HepG2 (cell line): ENCODE measurements around the gene TUBB4A. TPM values are rescaled to one million over a fixed set of nuclear protein-coding genes. Genes with fewer than 3 reads are reported as not detected.

ENCODE experiments used
- ATAC-seq: fragments of 200-7000 bp; cut with Tn5 transposase; 3 replicates; pipeline ENCODE4 v1.9.1; 2020; ENCODE audit warnings: mild to moderate bottlenecking, moderate library complexity
- BruUV-seq: library from RNA; stranded (reverse); fragments of 400-500 nt; replicated peaks from 2 replicates; lab custom pipeline; 2021; lab: Mats Ljungman, UMichigan
- CTCF ChIA-PET: fragments of 300-600 bp; formaldehyde crosslinking; extraction: SDS; loops from one replicate; lab custom pipeline; 2021; ENCODE audit warnings: low total read pairs, inconsistent platforms, low intra/inter-chr PET ratio; lab: Yijun Ruan, JAX
- POLR2A ChIA-PET: fragments of 350-600 bp; sonication (Branson Sonifier 250); formaldehyde crosslinking; loops from one replicate; lab custom pipeline; 2020; ENCODE audit warnings: antibody characterized with exemption, inconsistent platforms; lab: Yijun Ruan, JAX
- DNase-seq: peaks from one replicate; pipeline ENCODE4 v3.0.0-alpha.2; 2015; ENCODE audit warnings: low spot score
- FAIRE-seq: peaks from 3 replicates; lab custom pipeline; 2011; peaks lifted over from hg19 to GRCh38; lab: Jason Lieb, UNC
- H2AFZ ChIP-seq: one replicate; pipeline ENCODE4 v1.6.1; 2011; ENCODE audit warnings: low read length, inconsistent platforms
- H3K27ac ChIP-seq: fragments of 300-600 bp; 3 replicates; pipeline ENCODE4 v1.8.0; 2011; ENCODE audit warnings: mixed run types, mild to moderate bottlenecking, mixed read lengths, low read length, inconsistent platforms; ENCODE audit not compliant: insufficient read depth; ENCODE audit errors: extremely low read length
- H3K27me3 ChIP-seq, 2 experiments: fragments of 200-600 bp in 1 of 2; 2 replicates in 1 of 2; 3 replicates in 1 of 2; pipeline versions ENCODE4 v1.6.0 to v1.8.0; 2011; ENCODE audit warnings: low read length in 2 of 2, mild to moderate bottlenecking in 2 of 2, moderate library complexity in 2 of 2, inconsistent platforms in 1 of 2; ENCODE audit not compliant: insufficient read depth in 2 of 2, control insufficient read depth in 1 of 2
- H3K36me3 ChIP-seq, 2 experiments: fragments of 200-600 bp in 1 of 2; replicated peaks in 1 of 2; 2 replicates in 1 of 2; 3 replicates in 1 of 2; pipeline versions ENCODE4 v1.5.1 to v1.8.0; 2011; ENCODE audit warnings: low read length in 2 of 2, inconsistent platforms in 1 of 2; ENCODE audit not compliant: insufficient read depth in 2 of 2, control insufficient read depth in 1 of 2
- H3K4me1 ChIP-seq: 2 replicates; pipeline ENCODE4 v1.5.1; 2012; ENCODE audit warnings: low read length, inconsistent platforms; ENCODE audit not compliant: insufficient read depth
- H3K4me2 ChIP-seq: 2 replicates; pipeline ENCODE4 v1.6.0; 2011; ENCODE audit warnings: low read depth, low read length, inconsistent platforms
- H3K4me3 ChIP-seq, 3 experiments: fragments of 200-600 bp in 1 of 3; sonication (generic), shearing (Covaris generic) in 1 of 3; replicated peaks in 1 of 3; 2 replicates each; pipeline ENCODE4 v1.5.1; 2011 to 2016; ENCODE audit warnings: low read length in 3 of 3, inconsistent platforms in 2 of 3, low read depth in 2 of 3, mild to moderate bottlenecking in 2 of 3, control low read depth in 1 of 3, mixed read lengths in 1 of 3; ENCODE audit not compliant: insufficient read depth in 1 of 3
- H3K79me2 ChIP-seq: one replicate; pipeline ENCODE4 v1.6.1; 2011; ENCODE audit warnings: low read length, inconsistent platforms; ENCODE audit not compliant: insufficient read depth
- H3K9ac ChIP-seq: 2 replicates; pipeline ENCODE4 v1.6.0; 2011; ENCODE audit warnings: mild to moderate bottlenecking, low read depth, low read length, inconsistent platforms; ENCODE audit not compliant: insufficient read depth
- H3K9me3 ChIP-seq: 2 replicates; pipeline ENCODE4 v1.5.1; 2012; ENCODE audit warnings: mild to moderate bottlenecking, low read length
- H4K20me1 ChIP-seq: 2 replicates; pipeline ENCODE4 v1.6.0; 2011; ENCODE audit warnings: inconsistent platforms, mild to moderate bottlenecking, low read length, moderate library complexity; ENCODE audit not compliant: insufficient read depth
- AHR ChIP-seq: IDR thresholded peaks from 2 replicates; pipeline ENCODE4 v1.6.1; 2018; ENCODE audit warnings: missing genetic modification reagents, missing compliant biosample characterization
- CEBPG ChIP-seq: IDR thresholded peaks from 2 replicates; pipeline ENCODE4 v1.6.1; 2016
- EEA1 ChIP-seq: sonication (generic); formaldehyde crosslinking; IDR thresholded peaks from 2 replicates; pipeline ENCODE4 v1.5.1; 2020; ENCODE audit warnings: mild to moderate bottlenecking, missing genetic modification reagents, borderline replicate concordance
- EED ChIP-seq: sonication (generic); formaldehyde crosslinking; IDR thresholded peaks from 2 replicates; pipeline ENCODE4 v1.5.0; 2020; ENCODE audit warnings: mild to moderate bottlenecking, missing genetic modification reagents
- HNF4G ChIP-seq, 2 experiments: sonication (generic) in 1 of 2; formaldehyde crosslinking in 1 of 2; IDR thresholded peaks; 2 replicates each; pipeline versions ENCODE4 v1.4.0 to v1.6.1; 2011 to 2020; ENCODE audit warnings: borderline replicate concordance in 2 of 2, low read depth in 2 of 2, mild to moderate bottlenecking in 2 of 2, low read length in 1 of 2, missing genetic modification reagents in 1 of 2, moderate library complexity in 1 of 2
- HOXA3 ChIP-seq: sonication (generic); formaldehyde crosslinking; IDR thresholded peaks from 2 replicates; pipeline ENCODE4 v1.5.0; 2020; ENCODE audit warnings: missing genetic modification reagents
- MED8 ChIP-seq: sonication (generic); formaldehyde crosslinking; IDR thresholded peaks from 2 replicates; pipeline ENCODE4 v1.8.1; 2023; ENCODE audit warnings: mild to moderate bottlenecking, missing genetic modification reagents; ENCODE audit not compliant: insufficient replicate concordance
- MEF2D ChIP-seq: sonication (generic); formaldehyde crosslinking; IDR thresholded peaks from 2 replicates; pipeline ENCODE4 v1.5.1; 2020; ENCODE audit warnings: mild to moderate bottlenecking, missing genetic modification reagents
- NFKB2 ChIP-seq: sonication (generic); formaldehyde crosslinking; IDR thresholded peaks from 2 replicates; pipeline ENCODE4 v1.4.0; 2020; ENCODE audit warnings: missing genetic modification reagents, borderline replicate concordance
- NKX3-1 ChIP-seq: sonication (generic); formaldehyde crosslinking; IDR thresholded peaks from 2 replicates; pipeline ENCODE4 v1.5.0; 2020; ENCODE audit warnings: missing genetic modification reagents
- NONO ChIP-seq, 2 experiments: fragments of 450-650 bp in 1 of 2; sonication (generic) in 1 of 2; formaldehyde crosslinking in 1 of 2; IDR thresholded peaks in 1 of 2; conservative IDR thresholded peaks in 1 of 2; 2 replicates each; pipeline versions ENCODE4 v1.6.1 to v1.8.0; 2017 to 2022; ENCODE audit warnings: mild to moderate bottlenecking in 1 of 2, missing genetic modification reagents in 1 of 2, moderate library complexity in 1 of 2
- PAF1 ChIP-seq: IDR thresholded peaks from 2 replicates; pipeline ENCODE4 v1.6.1; 2016; ENCODE audit warnings: missing genetic modification reagents, missing compliant biosample characterization
- PAX8 ChIP-seq: sonication (generic); formaldehyde crosslinking; IDR thresholded peaks from 2 replicates; pipeline ENCODE4 v1.8.0; 2022; ENCODE audit warnings: mild to moderate bottlenecking, missing genetic modification reagents, borderline replicate concordance
- SP4 ChIP-seq: sonication (generic); formaldehyde crosslinking; IDR thresholded peaks from 2 replicates; pipeline ENCODE4 v1.8.1; 2023; ENCODE audit warnings: mild to moderate bottlenecking, missing genetic modification reagents
- TBP ChIP-seq: sonication (generic); formaldehyde crosslinking; IDR thresholded peaks from 2 replicates; pipeline ENCODE4 v1.5.0; 2020; ENCODE audit warnings: missing genetic modification reagents
- YEATS4 ChIP-seq: sonication (generic); formaldehyde crosslinking; IDR thresholded peaks from 2 replicates; pipeline ENCODE4 v1.4.0; 2020; ENCODE audit warnings: missing genetic modification reagents, borderline replicate concordance
- ZC3H4 ChIP-seq: sonication (generic); formaldehyde crosslinking; IDR thresholded peaks from 2 replicates; pipeline ENCODE4 v1.4.0; 2020; ENCODE audit warnings: missing genetic modification reagents, borderline replicate concordance
- ZNF12 ChIP-seq: sonication (generic); formaldehyde crosslinking; IDR thresholded peaks from 2 replicates; pipeline ENCODE4 v1.5.0; 2020; ENCODE audit warnings: missing genetic modification reagents
- ZNF34 ChIP-seq: sonication (generic); formaldehyde crosslinking; IDR thresholded peaks from 2 replicates; pipeline ENCODE4 v1.4.0; 2020; ENCODE audit warnings: mild to moderate bottlenecking, missing genetic modification reagents, borderline replicate concordance
- WGBS: methylation state at CpG from one replicate; pipeline ENCODE4 v1.1.6; 2017; ENCODE audit warnings: low lambda C conversion rate; 5-methylcytosine and 5-hydroxymethylcytosine counted together
- in situ Hi-C: cut with HindIII; loops from 2 replicates; pipeline ENCODE4 v1.10.0; 2017; ENCODE audit warnings: low pct_unique_long_range_greater_than_20kb; ENCODE audit not compliant: extremely low pct_ligation_motif_present
- intact Hi-C: fragments of 100-400 bp; cut with micrococcal nuclease; formaldehyde crosslinking; loops from one replicate; pipeline ENCODE4 v1.10.0; 2022; ENCODE audit not compliant: unreplicated experiment
- polyA plus RNA-seq, 8 experiments: library from polyadenylated mRNA; depleted of rRNA in 3 of 8; stranded (reverse) in 7 of 8; unstranded in 1 of 8; fragments of >200 nt; fragmentation: Illumina TruSeq in 4 of 8; extraction: Trizol in 4 of 8; gene quantifications; 2 replicates each; pipeline versions ENCODE4 v1.2.1 to v1.2.3, GENCODE V29; 2011 to 2016; ENCODE audit warnings: low read depth in 4 of 8, missing spikeins in 1 of 8, mixed read lengths in 1 of 8; ENCODE audit not compliant: insufficient read depth in 1 of 8
- total RNA-seq, 5 experiments: library from RNA; depleted of rRNA; stranded (reverse); fragments of >200 nt; fragmentation: Illumina TruSeq; extraction: Trizol; gene quantifications; 2 replicates each; pipeline ENCODE4 v1.2.3, GENCODE V29; 2016; ENCODE audit warnings: low read depth in 1 of 5

Gene TUBB4A
- total and polyA plus RNA-seq, 2 of the 13 experiments (the other 11 are each of a cell fraction or from before 2014, with no cell fraction given): not detected

DNA sequence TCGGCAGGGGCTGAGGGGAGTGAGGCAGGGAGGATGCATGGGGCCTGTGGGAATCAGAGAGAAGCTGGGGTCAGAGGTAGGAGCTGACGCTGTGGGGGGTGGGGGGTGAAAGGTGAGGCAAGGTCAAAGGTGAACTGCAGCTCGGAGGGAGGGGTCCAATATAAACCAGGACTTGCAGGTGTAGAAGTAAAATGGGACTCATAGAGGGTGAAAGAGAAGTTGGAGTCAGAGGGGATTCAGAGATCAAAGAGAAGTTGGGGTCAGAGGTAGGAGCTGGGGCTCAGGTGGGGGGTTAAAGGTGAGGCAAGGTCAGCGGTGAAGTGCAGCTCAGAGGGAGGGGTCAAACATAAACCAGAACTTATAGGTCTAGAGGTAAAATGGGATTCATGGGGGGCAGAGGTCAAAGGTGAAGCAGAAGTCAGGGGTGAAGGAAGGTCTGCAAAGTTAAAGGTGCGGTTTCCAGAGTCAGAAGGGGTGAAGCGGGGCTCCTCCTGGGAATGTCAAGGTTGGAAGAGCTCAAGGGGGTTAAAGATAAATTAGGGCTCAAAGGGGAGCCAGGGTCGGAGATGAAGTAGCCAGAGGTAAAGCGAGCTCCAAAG lies 7.6 kb downstream of the TUBB4A start (continued):
- TF ChIP-seq HOXA3 (no peak), CEBPG (no peak), EED (CRISPR knock-in tag) (no peak), EEA1 (CRISPR knock-in tag) (no peak), AHR (CRISPR knock-in tag) (no peak)

DNA sequence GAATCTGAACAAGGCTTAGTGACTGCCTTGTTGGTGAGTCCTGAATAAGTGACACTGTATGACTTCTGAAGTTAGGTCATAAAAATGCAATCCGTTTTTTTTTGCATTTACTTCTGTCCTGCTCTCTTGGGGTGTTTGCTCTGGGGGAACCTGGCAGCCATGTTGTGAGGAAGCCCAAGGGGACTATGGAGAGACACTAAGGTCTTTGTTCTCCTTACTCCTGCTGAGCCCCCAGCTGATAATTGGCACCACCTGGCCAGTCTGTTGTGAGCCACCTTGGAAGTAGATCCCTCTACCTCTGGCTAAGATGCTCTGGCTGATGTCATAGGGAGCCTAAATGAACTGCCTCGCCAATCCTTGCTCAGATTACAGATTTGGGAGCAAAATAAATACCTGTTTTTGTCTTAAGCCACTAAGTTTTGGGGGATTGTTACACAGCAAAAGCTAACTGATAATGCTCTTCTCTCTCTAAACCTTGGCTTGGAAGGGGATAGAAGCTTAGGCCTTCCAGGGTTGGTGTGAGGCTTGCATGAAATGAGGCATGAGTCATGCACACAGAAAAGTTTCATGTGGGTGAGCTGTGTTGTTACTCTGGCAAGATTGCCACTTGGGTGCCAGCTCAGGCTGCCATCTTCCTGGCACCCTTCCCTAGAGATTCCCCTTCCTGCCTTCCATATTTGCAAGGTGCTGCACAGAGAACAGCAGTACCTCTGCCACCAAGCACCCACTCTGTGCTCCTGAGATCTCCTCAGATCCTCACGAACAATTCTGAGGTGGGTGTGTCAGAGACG lies 10.1 kb downstream of the TUBB4A start:
- WGBS: 26% methylated on average over 4 of the region's 4 CpGs
- Histone ChIP-seq H3K9me3 (no peaks in the 10 kb centered on the region), H3K4me3 (no peak overlapping the region), H4K20me1 (no peaks in the 10 kb centered on the region), H3K79me2 (no peaks in the 10 kb centered on the region), H3K4me1 (no peaks in the 10 kb centered on the region), H3K36me3 (no peaks in the 10 kb centered on the region), H3K27me3 (no peaks in the 10 kb centered on the region), H3K4me2 (no peak overlapping the region), H2AFZ (no peak overlapping the region), H3K9ac (no peak overlapping the region), H3K27ac (no peak overlapping the region)
- CTCF ChIA-PET: no interaction called here
- no peak for FAIRE-seq
- ATAC-seq: no peak
- POLR2A ChIA-PET: no interaction called here
- in situ Hi-C loops: no loop called here
- BruUV-seq: no TSS peak
- TF ChIP-seq ZNF34 (no peak), ZC3H4 (CRISPR knock-in tag) (no peak), HNF4G (IDR thresholded peaks at IDR 0.05; ENCODE audit: borderline replicate concordance, low read depth, low read length) (no peak), HNF4G (CRISPR knock-in tag; IDR thresholded peaks at IDR 0.05; ENCODE audit: borderline replicate concordance, low read depth) (no peak), SP4 (CRISPR knock-in tag) (no peak), ZNF12 (CRISPR knock-in tag) (no peak), MEF2D (CRISPR knock-in tag) (no peak), TBP (CRISPR knock-in tag) (no peak), NONO (IDR thresholded peaks at IDR 0.05) (no peak), NONO (CRISPR knock-in tag; conservative IDR thresholded peaks at IDR 0.05) (no peak), PAX8 (CRISPR knock-in tag) (no peak), NKX3-1 (CRISPR knock-in tag) (no peak), YEATS4 (CRISPR knock-in tag) (no peak), PAF1 (CRISPR knock-in tag) (no peak), MED8 (CRISPR knock-in tag) (no peak), NFKB2 (CRISPR knock-in tag) (no peak)
- DNase-seq: no peak
- intact Hi-C loops: no loop called here
